Cardiac fibroblast (primary cell): ENCODE results near the gene TMEM204.
A peak's percentile ranks its signal among the peaks of the same experiment; 100 is the strongest.

Source experiments
- DNase-seq, 2 donors: peaks; one replicate each; pipeline versions ENCODE4 v3.0.0 to v3.0.0-alpha.2; 2010; ENCODE audit warnings: low read depth in 2 of 2
- H3K4me3 ChIP-seq, 2 donors: replicated peaks in 1 of 2; 1 replicate in 1 of 2; 2 replicates in 1 of 2; pipeline ENCODE4 v1.5.1; 2011; ENCODE audit warnings: low read depth in 2 of 2, low read length in 2 of 2, mild to moderate bottlenecking in 2 of 2, moderate library complexity in 1 of 2
- TF ChIP-seq, protein P1 (sequence below): IDR thresholded peaks from one replicate; pipeline ENCODE4 v1.5.1; 2011; ENCODE audit warnings: low read depth, mild to moderate bottlenecking, low read length, inconsistent platforms

The TMEM204 gene

GRCh38 chr16:1564325-1564724, 30.9 kb downstream of the TMEM204 start:
- H3K4me3 ChIP-seq = no peak overlapping the region
- no peak for DNase-seq
- TF ChIP-seq, protein P1, sequence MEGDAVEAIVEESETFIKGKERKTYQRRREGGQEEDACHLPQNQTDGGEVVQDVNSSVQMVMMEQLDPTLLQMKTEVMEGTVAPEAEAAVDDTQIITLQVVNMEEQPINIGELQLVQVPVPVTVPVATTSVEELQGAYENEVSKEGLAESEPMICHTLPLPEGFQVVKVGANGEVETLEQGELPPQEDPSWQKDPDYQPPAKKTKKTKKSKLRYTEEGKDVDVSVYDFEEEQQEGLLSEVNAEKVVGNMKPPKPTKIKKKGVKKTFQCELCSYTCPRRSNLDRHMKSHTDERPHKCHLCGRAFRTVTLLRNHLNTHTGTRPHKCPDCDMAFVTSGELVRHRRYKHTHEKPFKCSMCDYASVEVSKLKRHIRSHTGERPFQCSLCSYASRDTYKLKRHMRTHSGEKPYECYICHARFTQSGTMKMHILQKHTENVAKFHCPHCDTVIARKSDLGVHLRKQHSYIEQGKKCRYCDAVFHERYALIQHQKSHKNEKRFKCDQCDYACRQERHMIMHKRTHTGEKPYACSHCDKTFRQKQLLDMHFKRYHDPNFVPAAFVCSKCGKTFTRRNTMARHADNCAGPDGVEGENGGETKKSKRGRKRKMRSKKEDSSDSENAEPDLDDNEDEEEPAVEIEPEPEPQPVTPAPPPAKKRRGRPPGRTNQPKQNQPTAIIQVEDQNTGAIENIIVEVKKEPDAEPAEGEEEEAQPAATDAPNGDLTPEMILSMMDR = peak; percentile 24

GRCh38 chr16:1565083-1565805, 31.8 kb downstream of the TMEM204 start:
- H3K4me3 ChIP-seq = no peak overlapping the region
- TF ChIP-seq, protein P1 = no peak
- DNase-seq = no peak

DNA sequence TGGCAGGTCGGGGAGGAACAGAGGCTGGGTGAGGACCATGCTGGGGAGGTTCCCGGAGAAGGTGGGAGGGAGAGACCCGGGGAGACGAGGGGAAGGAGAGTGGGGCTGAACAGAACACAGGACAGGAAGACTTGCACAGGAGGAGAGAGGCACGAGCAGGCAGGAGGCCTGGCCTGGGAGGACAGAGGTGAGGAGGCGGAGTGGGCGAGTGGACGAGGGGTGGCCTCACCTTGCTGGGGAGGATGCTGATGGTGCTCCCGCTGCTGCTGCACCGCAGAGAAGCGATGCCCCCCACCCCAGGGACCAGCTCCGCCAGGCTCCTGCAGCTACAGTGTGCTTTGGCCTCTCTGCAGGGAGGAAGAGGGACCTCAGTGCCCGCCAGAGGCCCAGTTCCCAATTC, 34.5 kb downstream of the TMEM204 start:
- TF ChIP-seq, protein P1 = no peak
- no peak for DNase-seq

GRCh38 chr16:1571012-1571671, 37.7 kb downstream of the TMEM204 start:
- no peak overlapping the region for H3K4me3 ChIP-seq
- TF ChIP-seq, protein P1 = no peak
- DNase-seq = no peak

More for the DNA sequence above, 34.5 kb downstream of the TMEM204 start:
- H3K4me3 ChIP-seq = no peak overlapping the region

- H3K4me3 ChIP-seq = no peak overlapping the region
- TF ChIP-seq, protein P1 = no peak
- DNase-seq = no peak
Observed at GRCh38 chr16:1572673-1573072, 39.2 kb downstream of the TMEM204 start.

- TF ChIP-seq, protein P1 = no peak
- no peak overlapping the region for H3K4me3 ChIP-seq
- DNase-seq = no peak
Observed at GRCh38 chr16:1573301-1573700, 39.8 kb downstream of the TMEM204 start.
